Body of pancreas (tissue), 4 donors: ENCODE measurements around the gene EDDM13. TPM values are rescaled to one million over a fixed set of nuclear protein-coding genes. Genes with fewer than 3 reads are reported as not detected.

ENCODE experiments used
- ATAC-seq: fragments of 150-250 bp; one replicate; pipeline ENCODE4 v1.9.1; 2016
- DNase-seq, 4 donors: peaks; one replicate each; pipeline ENCODE4 v3.0.0-alpha.2; 2019
- H3K27ac ChIP-seq, 4 donors: fragments of 200-600 bp; sonication (generic); 1 replicate in 3 of 4; 2 replicates in 1 of 4; pipeline versions ENCODE4 v1.5.1 to v1.6.1; 2016 to 2019; ENCODE audit warnings: mild to moderate bottlenecking in 1 of 4, mixed read lengths in 1 of 4, moderate library complexity in 1 of 4
- H3K27me3 ChIP-seq, 2 donors: fragments of 200-600 bp; sonication (generic); one replicate each; pipeline ENCODE4 v1.6.0; 2016; ENCODE audit warnings: mild to moderate bottlenecking in 1 of 2
- H3K36me3 ChIP-seq, 2 donors: fragments of 200-600 bp; sonication (generic); replicated peaks in 1 of 2; 2 replicates each; pipeline ENCODE4 v1.5.1; 2016; ENCODE audit warnings: low read depth in 2 of 2; ENCODE audit not compliant: insufficient read depth in 1 of 2
- H3K4me1 ChIP-seq: fragments of 200-600 bp; sonication (generic); one replicate; pipeline ENCODE4 v1.6.0; 2016
- H3K4me3 ChIP-seq, 2 donors: fragments of 200-600 bp; sonication (generic); 1 replicate in 1 of 2; 2 replicates in 1 of 2; pipeline ENCODE4 v1.5.1; 2016 to 2019
- H3K9me3 ChIP-seq, 3 donors: fragments of 200-600 bp; sonication (generic); 1 replicate in 2 of 3; 2 replicates in 1 of 3; pipeline ENCODE4 v1.5.1; 2016
- POLR2A ChIP-seq, 3 donors: fragments of 450-650 bp; IDR thresholded peaks; one replicate each; pipeline ENCODE4 v1.6.1; 2016; ENCODE audit warnings: antibody characterized with exemption in 3 of 3, mild to moderate bottlenecking in 2 of 3
- WGBS, 2 donors: methylation state at CpG; one replicate each; pipeline ENCODE4 v1.1.5; 2017; 5-methylcytosine and 5-hydroxymethylcytosine counted together
- intact Hi-C: fragments of 100-400 bp; cut with DNase I; formaldehyde crosslinking; loops from one replicate; pipeline ENCODE4 v1.15.1; 2023
- total RNA-seq, 2 donors: library from RNA; depleted of rRNA; stranded (reverse); fragments of >200 nt; gene quantifications; one replicate each; pipeline ENCODE4 v1.1.0, GENCODE V29; 2016
- TF ChIP-seq, protein P1 (sequence below), 7 experiments: fragments of 450-650 bp in 4 of 7; fragments of 200-600 bp in 3 of 7; sonication (generic) in 3 of 7; IDR thresholded peaks; one replicate each; pipeline ENCODE4 v1.5.1; 2016 to 2019; ENCODE audit warnings: antibody characterized with exemption in 7 of 7

The EDDM13 gene
- total RNA-seq, 2 donors from 2014 or later = not detected

DNA sequence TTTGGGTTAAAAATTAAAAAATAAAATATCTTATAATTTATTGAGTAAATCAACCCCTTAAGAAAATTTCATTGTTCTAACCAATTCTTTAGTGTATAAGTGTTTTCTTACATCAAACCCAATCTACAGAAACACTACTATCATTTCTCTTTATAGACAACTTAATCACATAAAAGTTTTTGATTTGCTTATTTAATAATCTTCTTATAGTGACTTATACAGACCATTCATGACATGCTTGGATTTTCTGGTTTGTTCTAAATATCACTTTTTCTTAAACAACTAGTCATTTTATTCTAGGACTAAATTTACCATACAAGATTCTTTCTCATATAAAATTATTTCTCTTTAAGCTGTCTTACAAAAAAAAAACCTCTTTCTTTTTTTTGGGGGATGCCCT, 69.4 kb downstream of the EDDM13 start:
- DNase-seq (no peak), ATAC-seq (no peak)
- H3K36me3 ChIP-seq = no peaks in the 10 kb centered on the region
- no peaks in the 10 kb centered on the region for H3K27me3 ChIP-seq
- no peaks in the 10 kb centered on the region for H3K9me3 ChIP-seq
- TF ChIP-seq, protein P1, sequence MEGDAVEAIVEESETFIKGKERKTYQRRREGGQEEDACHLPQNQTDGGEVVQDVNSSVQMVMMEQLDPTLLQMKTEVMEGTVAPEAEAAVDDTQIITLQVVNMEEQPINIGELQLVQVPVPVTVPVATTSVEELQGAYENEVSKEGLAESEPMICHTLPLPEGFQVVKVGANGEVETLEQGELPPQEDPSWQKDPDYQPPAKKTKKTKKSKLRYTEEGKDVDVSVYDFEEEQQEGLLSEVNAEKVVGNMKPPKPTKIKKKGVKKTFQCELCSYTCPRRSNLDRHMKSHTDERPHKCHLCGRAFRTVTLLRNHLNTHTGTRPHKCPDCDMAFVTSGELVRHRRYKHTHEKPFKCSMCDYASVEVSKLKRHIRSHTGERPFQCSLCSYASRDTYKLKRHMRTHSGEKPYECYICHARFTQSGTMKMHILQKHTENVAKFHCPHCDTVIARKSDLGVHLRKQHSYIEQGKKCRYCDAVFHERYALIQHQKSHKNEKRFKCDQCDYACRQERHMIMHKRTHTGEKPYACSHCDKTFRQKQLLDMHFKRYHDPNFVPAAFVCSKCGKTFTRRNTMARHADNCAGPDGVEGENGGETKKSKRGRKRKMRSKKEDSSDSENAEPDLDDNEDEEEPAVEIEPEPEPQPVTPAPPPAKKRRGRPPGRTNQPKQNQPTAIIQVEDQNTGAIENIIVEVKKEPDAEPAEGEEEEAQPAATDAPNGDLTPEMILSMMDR (IDR thresholded peaks at IDR 0.05) = no peak
- no peak for TF ChIP-seq POLR2A (IDR thresholded peaks at IDR 0.05)
- H3K4me3 ChIP-seq = no peak overlapping the region
- intact Hi-C loops = no loop called here
- H3K4me1 ChIP-seq = no peaks in the 10 kb centered on the region
- H3K27ac ChIP-seq = no peak overlapping the region

GRCh38 chr19:56347163-56347778, 74.7 kb downstream of the EDDM13 start:
- 45 to 49% methylated on average over 7 of the region's 7 CpGs for WGBS, 2 donors
- Histone ChIP-seq H3K4me1 (no peaks in the 10 kb centered on the region), H3K9me3 (no peaks in the 10 kb centered on the region), H3K27me3 (no peaks in the 10 kb centered on the region), H3K4me3 (no peak overlapping the region), H3K36me3 (no peaks in the 10 kb centered on the region), H3K27ac (no peak overlapping the region)
- no peak for ATAC-seq
- no peak for TF ChIP-seq POLR2A (IDR thresholded peaks at IDR 0.05)
- TF ChIP-seq, protein P1 (IDR thresholded peaks at IDR 0.05) = no peak
- intact Hi-C loops = no loop called here
- no peak for DNase-seq

- Histone ChIP-seq H3K4me1 (no peaks in the 10 kb centered on the region), H3K27ac (no peak overlapping the region), H3K36me3 (no peaks in the 10 kb centered on the region), H3K4me3 (no peak overlapping the region), H3K27me3 (no peaks in the 10 kb centered on the region), H3K9me3 (no peaks in the 10 kb centered on the region)
- intact Hi-C loops = no loop called here
- 53 to 55% methylated on average over 5 of the region's 5 CpGs for WGBS, 2 donors
- no peak for DNase-seq
- ATAC-seq = no peak
- TF ChIP-seq, protein P1 (IDR thresholded peaks at IDR 0.05) = no peak
- no peak for TF ChIP-seq POLR2A (IDR thresholded peaks at IDR 0.05)
Observed at GRCh38 chr19:56348289-56348877, 75.8 kb downstream of the EDDM13 start.

DNA sequence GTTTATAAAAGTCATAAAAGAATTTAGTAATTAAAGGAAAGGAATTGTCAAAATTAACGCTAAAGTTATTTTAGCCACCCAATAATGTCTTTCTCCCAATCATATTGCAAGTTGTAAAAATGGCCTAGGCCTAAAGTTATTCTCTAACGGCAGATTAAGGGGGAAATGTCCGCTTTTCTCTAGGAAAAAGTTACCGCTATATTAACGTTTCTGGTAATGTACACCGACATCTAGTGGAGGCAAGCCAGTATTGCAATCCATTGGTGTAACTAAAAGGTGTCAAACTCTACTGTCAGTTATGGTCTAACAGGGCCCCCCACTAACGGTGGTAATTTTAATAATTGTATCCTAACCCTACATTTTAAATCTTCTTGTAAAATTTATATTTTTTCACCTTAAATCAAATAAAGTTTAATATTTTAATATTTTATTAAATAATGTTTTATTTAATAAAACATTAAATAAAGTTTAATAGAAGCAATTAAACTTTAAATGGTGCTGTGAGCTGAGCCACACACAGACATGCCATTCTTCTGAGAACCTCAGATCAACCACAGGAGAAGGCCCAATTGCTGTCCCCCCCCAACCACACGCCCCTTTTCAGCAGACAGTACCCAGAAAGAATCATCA, 78.0 kb downstream of the EDDM13 start:
- intact Hi-C loops = loop anchor here (10.0 kb wide), 1 partner anchor 286 kb away; no protein-coding TSS in a partner anchor
- Histone ChIP-seq H3K27ac (no peak overlapping the region), H3K36me3 (no peaks in the 10 kb centered on the region), H3K27me3 (no peaks in the 10 kb centered on the region), H3K4me3 (no peak overlapping the region), H3K9me3 (no peaks in the 10 kb centered on the region), H3K4me1 (no peaks in the 10 kb centered on the region)
- DNase-seq (peak; percentile 45 to 61 (median 54)), ATAC-seq (no peak)
- WGBS, 2 donors = 17 to 19% methylated on average over 8 of the region's 8 CpGs
- no peak for TF ChIP-seq POLR2A (IDR thresholded peaks at IDR 0.05)
- TF ChIP-seq, protein P1 (IDR thresholded peaks at IDR 0.05) = peak; percentile 44 to 81 (median 70)
